HUDEP-2 (cell line): ENCODE data around the gene RNASE8.
A peak's percentile ranks its signal among the peaks of the same experiment; 100 is the strongest.

Experiments used
- DNase-seq, 76 experiments: peaks; one replicate each; lab custom pipeline; 2025; ENCODE audit not compliant: unreplicated experiment in 76 of 76; lab: John Stamatoyannopoulos, UW

RNASE8 gene

GRCh38 chr14:21103411-21103709, 45.7 kb downstream of the RNASE8 start:
- DNase-seq = no peak

- DNase-seq = peak in 75 of 76 experiments; percentile 71 to 97 (median 91)
Observed at GRCh38 chr14:21103710-21104447, 46.3 kb downstream of the RNASE8 start.

GRCh38 chr14:21104448-21105060, 46.9 kb downstream of the RNASE8 start:
- peak in 65 of 76 experiments; percentile 13 to 86 (median 56) for DNase-seq

DNA sequence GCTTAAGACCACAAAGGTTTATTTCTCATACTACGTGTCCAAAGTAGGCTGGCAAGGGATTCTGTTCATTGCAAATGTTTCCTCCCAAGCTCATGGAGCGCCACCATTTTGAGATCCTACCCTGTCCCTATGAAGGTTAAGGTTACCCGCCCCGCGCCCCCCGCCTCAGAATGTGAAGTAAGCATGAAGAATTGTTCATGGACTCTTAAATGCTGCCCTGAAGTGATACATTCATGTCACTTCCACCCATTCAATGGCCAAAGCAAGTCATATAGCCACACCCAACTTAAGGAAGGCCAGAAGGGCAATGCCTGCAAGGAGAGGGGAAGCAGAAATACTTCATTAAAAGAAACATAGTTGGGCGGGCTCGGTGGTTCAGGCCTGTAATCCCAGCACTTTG, 47.5 kb downstream of the RNASE8 start:
- DNase-seq = no peak

DNA sequence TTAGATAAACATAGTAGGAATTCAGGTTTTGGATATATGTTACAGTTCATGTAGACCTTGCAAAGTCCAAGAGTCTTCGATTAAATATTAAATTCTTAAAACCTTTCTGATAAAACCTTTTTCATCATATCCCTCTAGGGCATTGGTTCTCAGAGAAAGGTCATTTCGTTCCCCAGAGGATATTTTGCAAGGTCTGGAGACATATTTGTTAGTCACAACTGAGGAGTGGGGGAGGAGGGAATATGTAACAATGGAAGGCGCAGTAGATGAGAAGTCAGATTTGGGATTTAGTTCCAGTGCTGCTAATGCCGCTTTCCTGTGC, 48.5 kb downstream of the RNASE8 start:
- no peak for DNase-seq

DNA sequence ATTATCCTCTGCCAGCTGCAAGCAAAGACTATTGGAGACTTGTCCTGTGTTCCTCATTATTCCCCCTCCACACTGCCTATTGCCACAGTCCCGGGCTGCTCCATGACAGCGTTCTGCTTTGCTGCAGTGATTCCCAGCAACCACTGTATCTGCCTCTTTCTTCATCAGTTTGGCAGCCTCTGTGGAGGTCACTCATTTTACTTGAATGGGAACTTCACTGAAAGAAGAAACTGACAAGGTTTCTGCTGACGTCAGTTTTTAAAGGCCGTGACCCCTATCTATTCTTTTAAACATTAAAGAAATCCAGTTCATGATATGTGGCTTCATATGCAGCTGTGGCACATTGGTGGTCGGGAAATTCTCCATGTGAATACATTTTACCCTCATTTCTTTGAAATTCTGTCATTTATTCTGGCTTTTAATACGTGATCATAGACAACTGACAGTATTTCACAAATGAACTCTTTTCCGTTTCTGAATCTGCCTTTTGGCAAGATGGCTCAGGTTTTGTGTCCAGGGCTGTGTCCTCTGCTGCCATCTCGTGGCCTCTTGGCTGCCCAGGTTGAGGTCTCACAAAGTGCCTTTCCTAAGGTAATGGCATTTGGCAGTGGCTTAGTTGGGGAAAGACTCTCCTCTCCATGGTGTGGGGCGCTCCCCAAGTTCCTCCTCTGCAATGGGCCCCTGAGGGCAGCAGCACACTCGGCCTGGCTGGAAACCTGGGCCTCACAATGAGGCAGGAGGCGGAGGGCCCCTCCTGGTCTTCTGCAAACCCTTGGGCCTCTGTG, 49.1 kb downstream of the RNASE8 start:
- peak in 72 of 76 experiments; percentile 13 to 83 (median 60) for DNase-seq

DNA sequence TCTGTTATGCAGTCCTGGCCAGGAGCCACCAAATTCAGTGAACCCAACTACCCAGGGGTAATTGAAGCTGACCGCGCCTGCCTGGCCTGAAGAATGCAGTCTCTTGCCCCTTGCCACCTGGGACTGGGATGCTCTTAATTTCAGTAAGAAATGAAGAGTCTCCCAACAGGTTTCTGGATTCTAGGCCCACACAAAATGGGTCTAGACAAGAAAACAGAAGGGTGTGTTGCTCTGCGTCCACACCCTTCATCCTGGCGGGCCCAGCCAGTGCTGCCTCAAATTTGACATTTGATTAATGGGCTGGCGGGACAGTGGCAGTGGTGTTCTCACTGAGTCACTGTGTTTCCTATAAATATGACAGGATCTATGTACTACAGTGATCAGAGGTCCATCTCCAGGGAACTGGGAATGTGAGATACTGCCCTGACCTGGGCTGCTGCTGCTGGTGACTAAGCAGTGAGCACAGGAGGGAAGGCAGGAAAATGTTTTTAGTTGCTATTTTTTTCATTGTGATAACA, 49.7 kb downstream of the RNASE8 start:
- peak in 57 of 76 experiments; percentile 10 to 74 (median 42) for DNase-seq
